Heart left ventricle (tissue), 16 donors: ENCODE results near the gene PGC. TPM values are rescaled to one million over a fixed set of nuclear protein-coding genes. Genes with fewer than 3 reads are reported as not detected.

ENCODE experiments used
- ATAC-seq, 4 donors: fragments of 200-7000 bp; cut with Tn5 transposase; one replicate each; pipeline ENCODE4 v1.9.1; 2020 to 2022; ENCODE audit warnings: moderate library complexity in 4 of 4, mild to moderate bottlenecking in 3 of 4, moderate number of reproducible peaks in 1 of 4
- DNase-seq, 5 donors: peaks; one replicate each; pipeline ENCODE4 v3.0.0-alpha.2; 2020
- H3K27ac ChIP-seq, 12 donors: fragments of 200-600 bp; sonication (generic) in 4 of 12; one replicate each; pipeline versions ENCODE4 v1.5.0 to v1.8.0; 2016 to 2022; ENCODE audit warnings: mild to moderate bottlenecking in 2 of 12
- H3K27me3 ChIP-seq, 9 donors: fragments of 200-600 bp; sonication (generic) in 2 of 9; one replicate each; pipeline versions ENCODE4 v1.5.1 to v1.8.0; 2016 to 2022; ENCODE audit warnings: mild to moderate bottlenecking in 3 of 9
- H3K36me3 ChIP-seq, 9 donors: fragments of 200-600 bp; sonication (generic) in 2 of 9; one replicate each; pipeline versions ENCODE4 v1.5.0 to v1.8.0; 2018 to 2022; ENCODE audit warnings: mild to moderate bottlenecking in 2 of 9
- H3K4me1 ChIP-seq, 12 donors: fragments of 200-600 bp; sonication (generic) in 4 of 12; one replicate each; pipeline versions ENCODE4 v1.5.0 to v1.8.0; 2016 to 2022; ENCODE audit warnings: mild to moderate bottlenecking in 3 of 12
- H3K4me3 ChIP-seq, 12 donors: fragments of 200-600 bp; sonication (generic) in 4 of 12; one replicate each; pipeline versions ENCODE4 v1.5.0 to v1.8.0; 2017 to 2022; ENCODE audit warnings: mild to moderate bottlenecking in 9 of 12, moderate library complexity in 4 of 12
- H3K9me3 ChIP-seq, 12 donors: fragments of 200-600 bp; sonication (generic) in 4 of 12; one replicate each; pipeline versions ENCODE4 v1.5.0 to v1.8.0; 2016 to 2022; ENCODE audit warnings: mild to moderate bottlenecking in 1 of 12
- POLR2A ChIP-seq, 2 donors: fragments of 450-650 bp; IDR thresholded peaks; one replicate each; pipeline ENCODE4 v1.6.1; 2017; ENCODE audit warnings: antibody characterized with exemption in 2 of 2, mild to moderate bottlenecking in 2 of 2, moderate library complexity in 2 of 2
- WGBS, 4 donors: extraction: QIAGEN DNeasy Blood & Tissue Kit in 2 of 4; methylation state at CpG; one replicate each; pipeline versions ENCODE4 v1.1.5 to v1.1.7; 2013 to 2018; 5-methylcytosine and 5-hydroxymethylcytosine counted together
- intact Hi-C, 10 donors: fragments of 100-400 bp; cut with DNase I; formaldehyde crosslinking; loops; one replicate each; pipeline versions ENCODE4 v1.11.1 to v1.14.2; 2022
- polyA plus RNA-seq, 2 donors: library from polyadenylated mRNA; stranded (reverse); fragments of 200-250 nt; gene quantifications; one replicate each; pipeline ENCODE4 v1.2.3, GENCODE V29; 2013
- total RNA-seq, 9 donors: library from RNA; depleted of rRNA in 2 of 9; stranded (reverse); fragments of >200 nt in 2 of 9; fragmentation: NEBNext Ultra II Directional in 3 of 9; extraction: Animal tissue kit (Norgen Biotek cat#: 25700) in 3 of 9; gene quantifications; one replicate each; pipeline versions ENCODE4 v1.1.0 to v1.2.4, GENCODE V29; 2016 to 2023
- TF ChIP-seq, protein P1 (sequence below), 12 donors: fragments of 200-600 bp; sonication (generic) in 4 of 12; IDR thresholded peaks; one replicate each; pipeline versions ENCODE4 v1.5.0 to v1.8.0; 2018 to 2022; ENCODE audit warnings: antibody characterized with exemption in 12 of 12, mild to moderate bottlenecking in 5 of 12
- donor health status: ischemic (EF 13 %, LVEDD 7.1; RV severe dilation, severe dysfunction).
- donor health status: healthy with polysubstance abuse.
- donor health status: DM: no; HTN: yes; CAD: no.
- donor health status: DM: no; HTN: no; CAD: no.
- donor health status: ischemic (EF 25% LVEDD 6.9; RV normal size, moderate dysfunction).
- donor health status: ischemic (EF 25% LVEDD 5.7; RV mildly dilated, moderate dysfunction).
- donor health status: healthy.
- donor health status: DM: yes; HTN: yes; CAD: no.
- donor health status: ischemic (EF 35%, LVEDD 5.7; RV mildly dilated, moderate dysfunction).
- donor health status: nonischemic (EF 11% LVEDD 7.7; RV severe dilation, severe dysfunction).
- donor health status: DM: yes; HTN: yes; CAD: no.
- donor health status: PGD.
- donor health status: ischemic (EF 29% LVEDD 5.4; RV normal size, mild dysfunction).
- donor health status: nonischemic (EF 23%, LVEDD 6.1; RV moderate dilation, normal function).

PGC gene
- total and polyA plus RNA-seq, 11 donors = 1.1 TPM; not detected in 10

DNA sequence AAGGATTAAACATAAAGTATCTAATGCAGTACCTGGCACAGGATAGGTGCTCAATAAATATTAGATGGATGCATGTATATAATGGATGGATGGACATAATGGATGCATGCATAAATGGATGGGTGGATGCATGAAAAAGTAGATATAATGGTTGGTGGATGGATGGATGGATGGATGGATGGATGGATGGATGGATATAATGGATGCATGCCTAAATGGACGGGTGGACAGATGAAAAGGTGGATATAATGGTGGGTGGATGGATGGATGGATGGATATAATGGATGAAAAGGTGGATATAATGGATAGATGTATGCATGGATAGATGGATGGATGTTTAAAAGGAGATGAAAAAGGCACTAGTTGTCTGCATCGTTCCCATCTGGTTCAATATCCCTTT, 37.8 kb downstream of the PGC start:
- Histone ChIP-seq H3K9me3 (no peaks in the 10 kb centered on the region), H3K4me3 (no peak overlapping the region), H3K27ac (no peak overlapping the region), H3K4me1 (peaks cover 13 to 94% (median 76%) of the 10 kb centered on the region in 12 donors), H3K27me3 (no peaks in the 10 kb centered on the region), H3K36me3 (peaks cover 0 to 4% (median 0%) of the 10 kb centered on the region in 9 donors)
- WGBS, 4 donors = 91 to 97% (median 94%) methylated on average over 2 of the region's 2 CpGs
- TF ChIP-seq, protein P1, sequence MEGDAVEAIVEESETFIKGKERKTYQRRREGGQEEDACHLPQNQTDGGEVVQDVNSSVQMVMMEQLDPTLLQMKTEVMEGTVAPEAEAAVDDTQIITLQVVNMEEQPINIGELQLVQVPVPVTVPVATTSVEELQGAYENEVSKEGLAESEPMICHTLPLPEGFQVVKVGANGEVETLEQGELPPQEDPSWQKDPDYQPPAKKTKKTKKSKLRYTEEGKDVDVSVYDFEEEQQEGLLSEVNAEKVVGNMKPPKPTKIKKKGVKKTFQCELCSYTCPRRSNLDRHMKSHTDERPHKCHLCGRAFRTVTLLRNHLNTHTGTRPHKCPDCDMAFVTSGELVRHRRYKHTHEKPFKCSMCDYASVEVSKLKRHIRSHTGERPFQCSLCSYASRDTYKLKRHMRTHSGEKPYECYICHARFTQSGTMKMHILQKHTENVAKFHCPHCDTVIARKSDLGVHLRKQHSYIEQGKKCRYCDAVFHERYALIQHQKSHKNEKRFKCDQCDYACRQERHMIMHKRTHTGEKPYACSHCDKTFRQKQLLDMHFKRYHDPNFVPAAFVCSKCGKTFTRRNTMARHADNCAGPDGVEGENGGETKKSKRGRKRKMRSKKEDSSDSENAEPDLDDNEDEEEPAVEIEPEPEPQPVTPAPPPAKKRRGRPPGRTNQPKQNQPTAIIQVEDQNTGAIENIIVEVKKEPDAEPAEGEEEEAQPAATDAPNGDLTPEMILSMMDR (IDR thresholded peaks at IDR 0.05) = no peak
- TF ChIP-seq POLR2A (IDR thresholded peaks at IDR 0.05) = no peak
- DNase-seq (no peak), ATAC-seq (no peak)
- intact Hi-C loops = loop anchor here in 3 of 10 donors (5.0 to 10.0 kb wide), 3 partner anchors 58 to 75 kb away; partner anchors contain the start of genes FRS3 (in 1 of the 3), PRICKLE4 (in 1 of the 3) and TOMM6 (in 1 of the 3)

DNA sequence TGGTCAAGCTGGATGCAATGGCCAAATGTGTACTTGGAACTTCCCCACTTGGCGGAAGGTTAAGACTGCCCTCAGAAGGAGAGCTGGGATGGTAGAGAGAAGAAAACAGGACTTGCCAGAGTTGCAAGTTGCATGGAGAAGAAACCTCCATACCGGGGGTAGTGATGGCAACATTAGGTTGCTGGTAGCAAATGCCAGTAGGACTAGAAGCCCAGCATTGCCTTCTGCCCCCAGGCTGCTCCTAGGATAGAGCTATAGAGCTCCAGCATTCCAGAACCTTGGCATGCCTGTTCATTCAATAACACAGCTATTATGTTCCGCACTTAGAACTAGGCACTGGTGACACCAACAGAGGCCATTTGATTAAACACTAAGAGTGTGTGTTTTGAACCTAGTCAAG, 38.3 kb downstream of the PGC start:
- no peak for ATAC-seq
- peak overlapping the region in 3 of 12 donors; percentile 86 to 92 (median 86) for H3K27ac ChIP-seq
- 91 to 97% (median 95%) methylated on average over 3 of the region's 3 CpGs for WGBS, 4 donors

DNA sequence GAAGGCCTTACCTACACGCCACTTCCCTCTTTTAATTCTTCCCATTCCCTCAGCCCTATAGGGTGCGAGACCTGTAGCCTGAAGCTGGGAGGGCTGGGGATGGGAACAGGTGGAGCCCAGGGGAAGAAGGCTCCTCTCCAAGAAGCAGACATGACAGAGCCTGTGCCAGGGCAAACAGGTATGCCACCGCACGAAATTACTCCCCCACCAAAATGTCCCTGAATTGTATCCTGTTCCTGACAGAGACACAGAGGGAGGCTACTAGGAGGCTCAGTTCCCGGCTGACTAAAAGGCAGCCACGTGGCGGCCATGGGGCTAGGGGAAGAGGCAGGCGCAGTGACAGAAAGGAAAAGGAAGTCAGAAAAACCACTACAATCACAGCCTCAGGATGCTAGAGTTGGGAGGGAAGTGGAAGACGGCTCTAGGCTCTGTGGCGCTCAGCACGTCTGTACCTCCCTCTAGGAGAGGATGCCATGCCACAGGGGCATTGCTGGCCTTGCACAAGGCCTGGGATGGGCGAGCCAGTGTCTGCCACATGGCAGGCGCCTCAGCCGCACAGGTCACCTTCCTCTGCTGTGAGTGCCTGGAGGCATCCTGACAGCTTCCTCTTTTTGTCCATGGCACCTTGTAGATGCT, 39.5 kb downstream of the PGC start:
- Histone ChIP-seq H3K4me1 (peaks cover 13 to 91% (median 65%) of the 10 kb centered on the region in 12 donors), H3K27me3 (no peaks in the 10 kb centered on the region), H3K4me3 (peak overlapping the region in 1 of 12 donors; percentile 10), H3K9me3 (no peaks in the 10 kb centered on the region), H3K27ac (peak overlapping the region in 11 of 12 donors; percentile 71 to 92 (median 84)), H3K36me3 (peaks cover 0 to 6% (median 0%) of the 10 kb centered on the region in 9 donors)
- DNase-seq (peak in 2 of 5 donors; percentile 69 to 70), ATAC-seq (peak in 1 of 4 donors; percentile 0)
- TF ChIP-seq, protein P1 (IDR thresholded peaks at IDR 0.05) = no peak
- TF ChIP-seq POLR2A (IDR thresholded peaks at IDR 0.05) = no peak
- intact Hi-C loops = loop anchor here in 6 of 10 donors (2.0 to 10.0 kb wide), 4 partner anchors 27 to 77 kb away; partner anchors contain the start of genes TFEB (in 5 of the 6), FRS3 (in 1 of the 6), PRICKLE4 (in 1 of the 6) and TOMM6 (in 1 of the 6)
- 46 to 49% (median 48%) methylated on average over 14 of the region's 14 CpGs for WGBS, 4 donors

More for the DNA sequence above, 38.3 kb downstream of the PGC start:
- TF ChIP-seq, protein P1 (IDR thresholded peaks at IDR 0.05) = no peak
- TF ChIP-seq POLR2A (IDR thresholded peaks at IDR 0.05) = no peak
- DNase-seq = no peak
- intact Hi-C loops = loop anchor here in 3 of 10 donors (5.0 to 10.0 kb wide), 3 partner anchors 58 to 76 kb away; partner anchors contain the start of genes FRS3 (in 1 of the 3), PRICKLE4 (in 1 of the 3) and TOMM6 (in 1 of the 3)
- no peaks in the 10 kb centered on the region for H3K27me3 ChIP-seq
- no peaks in the 10 kb centered on the region for H3K9me3 ChIP-seq
- H3K36me3 ChIP-seq = peaks cover 0 to 4% (median 0%) of the 10 kb centered on the region in 9 donors
- H3K4me3 ChIP-seq = no peak overlapping the region
- H3K4me1 ChIP-seq = peaks cover 13 to 94% (median 74%) of the 10 kb centered on the region in 12 donors
